Measurements from ENCODE around the gene ANKRD18A.
"Not testable (repeated sequence)": the region's sequence is repeated elsewhere in the genome, so short reads cannot be mapped to it uniquely, and the experiment has no call there.

GRCh38 chr9:38566048-38566447 lies 54.3 kb downstream of the ANKRD18A start:
- not testable (repeated sequence) for TF ChIP-seq CTCF (IDR thresholded peaks at IDR 0.05; ENCODE audit: low read length); EZH2phosphoT487 (IDR thresholded peaks at IDR 0.05; ENCODE audit: low read length); EZH2 (optimal IDR thresholded peaks at IDR 0.05; ENCODE audit: low read depth, low read length)
